Mesenchymal stem cell (in vitro differentiated cells and primary cell): ENCODE results near the gene SH3RF1.

Experiments used
- DNase-seq: peaks from one replicate; pipeline ENCODE4 v3.0.0-alpha.2; 2013
- H2AFZ ChIP-seq: one replicate; pipeline ENCODE4 v1.6.1; 2013; ENCODE audit warnings: low read depth, mild to moderate bottlenecking, control low read depth, inconsistent platforms, low read length, moderate library complexity
- H2AK5ac ChIP-seq: 2 replicates; pipeline ENCODE4 v1.6.1; 2013; ENCODE audit warnings: low read length, moderate library complexity, mild to moderate bottlenecking, inconsistent platforms; ENCODE audit not compliant: severe bottlenecking
- H2BK120ac ChIP-seq: one replicate; pipeline ENCODE4 v1.6.1; 2013; ENCODE audit warnings: low read depth, mild to moderate bottlenecking, inconsistent platforms, low read length, moderate library complexity
- H2BK12ac ChIP-seq, 2 experiments: one replicate each; pipeline ENCODE4 v1.6.1; 2013; ENCODE audit warnings: inconsistent platforms in 2 of 2, low read length in 2 of 2, mild to moderate bottlenecking in 2 of 2, moderate library complexity in 2 of 2, control low read depth in 1 of 2
- H2BK15ac ChIP-seq: one replicate; pipeline ENCODE4 v1.6.1; 2013; ENCODE audit warnings: mild to moderate bottlenecking, low read depth, inconsistent platforms; ENCODE audit not compliant: poor library complexity, severe bottlenecking
- H2BK5ac ChIP-seq: 2 replicates; pipeline ENCODE4 v1.6.1; 2013; ENCODE audit warnings: low read depth, mild to moderate bottlenecking, low read length, control low read depth, inconsistent platforms; ENCODE audit not compliant: poor library complexity, severe bottlenecking
- H3K14ac ChIP-seq, 2 experiments: one replicate each; pipeline ENCODE4 v1.6.1; 2013; ENCODE audit warnings: inconsistent platforms in 2 of 2, low read length in 2 of 2, control low read depth in 1 of 2, mild to moderate bottlenecking in 1 of 2, moderate library complexity in 1 of 2
- H3K18ac ChIP-seq, 2 experiments: one replicate each; pipeline ENCODE4 v1.6.1; 2013; ENCODE audit warnings: inconsistent platforms in 2 of 2, low read length in 2 of 2, control low read depth in 1 of 2, low read depth in 1 of 2, mild to moderate bottlenecking in 1 of 2
- H3K23ac ChIP-seq, 2 experiments: one replicate each; pipeline ENCODE4 v1.6.1; 2013; ENCODE audit warnings: inconsistent platforms in 2 of 2, low read length in 2 of 2, mild to moderate bottlenecking in 2 of 2, moderate library complexity in 2 of 2, control low read depth in 1 of 2
- H3K27ac ChIP-seq: 2 replicates; pipeline ENCODE4 v1.5.1; 2013; ENCODE audit warnings: mild to moderate bottlenecking, moderate library complexity, low read length, control low read depth, inconsistent platforms; ENCODE audit not compliant: poor library complexity, severe bottlenecking
- H3K27me3 ChIP-seq, 2 experiments: 2 replicates each; pipeline versions ENCODE4 v1.6.1 to v1.7.0; 2013; ENCODE audit warnings: low read length in 2 of 2, mild to moderate bottlenecking in 2 of 2, moderate library complexity in 2 of 2, control low read depth in 1 of 2, inconsistent platforms in 1 of 2; ENCODE audit not compliant: control insufficient read depth in 1 of 2, insufficient read depth in 1 of 2
- H3K36me3 ChIP-seq, 2 experiments: 2 replicates each; pipeline versions ENCODE4 v1.6.1 to v1.7.0; 2013; ENCODE audit warnings: low read length in 2 of 2, control low read depth in 1 of 2, inconsistent platforms in 1 of 2, low read depth in 1 of 2, mild to moderate bottlenecking in 1 of 2; ENCODE audit not compliant: insufficient read depth in 2 of 2, control insufficient read depth in 1 of 2
- H3K4ac ChIP-seq, 2 experiments: one replicate each; pipeline ENCODE4 v1.6.1; 2013; ENCODE audit warnings: inconsistent platforms in 2 of 2, low read length in 2 of 2, mild to moderate bottlenecking in 2 of 2, moderate library complexity in 2 of 2, control low read depth in 1 of 2, low read depth in 1 of 2
- H3K4me1 ChIP-seq: 2 replicates; pipeline ENCODE4 v1.6.1; 2013; ENCODE audit warnings: low read depth, low read length, control low read depth; ENCODE audit not compliant: control insufficient read depth, insufficient read depth
- H3K4me2 ChIP-seq: 2 replicates; pipeline ENCODE4 v1.6.1; 2013; ENCODE audit warnings: low read length, mild to moderate bottlenecking, inconsistent platforms; ENCODE audit not compliant: poor library complexity, severe bottlenecking
- H3K4me3 ChIP-seq, 2 experiments: 2 replicates each; pipeline versions ENCODE4 v1.5.1 to v1.7.0; 2013; ENCODE audit warnings: low read length in 2 of 2, mild to moderate bottlenecking in 2 of 2, control low read depth in 1 of 2, low read depth in 1 of 2; ENCODE audit not compliant: insufficient read depth in 1 of 2
- H3K79me1 ChIP-seq: replicated peaks from 2 replicates; pipeline ENCODE4 v1.6.1; 2013; ENCODE audit warnings: mild to moderate bottlenecking, control low read depth, low read length, inconsistent platforms; ENCODE audit not compliant: poor library complexity, severe bottlenecking
- H3K9ac ChIP-seq: 2 replicates; pipeline ENCODE4 v1.7.0; 2013; ENCODE audit warnings: mild to moderate bottlenecking, low read length, moderate library complexity
- H3K9me3 ChIP-seq: 2 replicates; pipeline ENCODE4 v1.7.0; 2013; ENCODE audit warnings: mild to moderate bottlenecking, low read length; ENCODE audit not compliant: control insufficient read depth
- H4K8ac ChIP-seq: one replicate; pipeline ENCODE4 v1.6.1; 2013; ENCODE audit warnings: inconsistent platforms, mild to moderate bottlenecking, low read length, moderate library complexity
- H4K91ac ChIP-seq: one replicate; pipeline ENCODE4 v1.6.1; 2013; ENCODE audit warnings: mild to moderate bottlenecking, low read length, inconsistent platforms
- WGBS: methylation state at CpG from one replicate; pipeline ENCODE4 v1.1.7; 2013; ENCODE audit warnings: mixed read lengths; 5-methylcytosine and 5-hydroxymethylcytosine counted together

Gene SH3RF1

DNA sequence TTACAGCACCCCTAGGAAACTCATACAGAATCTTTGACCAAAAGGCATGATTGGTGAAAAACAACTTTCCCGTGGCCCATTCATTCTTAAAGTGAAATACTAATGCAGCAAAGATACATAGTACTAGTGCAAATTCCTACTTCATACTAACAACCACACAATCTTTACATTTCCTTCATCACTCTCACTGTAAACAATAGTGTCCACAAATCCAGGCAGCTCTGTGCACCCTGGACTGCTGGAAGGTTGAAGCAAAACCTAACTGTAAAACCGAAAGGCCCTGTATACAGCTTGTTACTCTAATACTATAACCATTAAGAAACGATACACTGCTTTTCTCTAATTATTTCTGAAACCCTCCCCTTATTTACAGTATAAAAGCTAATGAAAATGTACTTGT lies 82.6 kb downstream of the SH3RF1 start:
- H3K14ac ChIP-seq = no peak overlapping the region
- H2BK120ac ChIP-seq = no peak overlapping the region
- no peak overlapping the region for H3K18ac ChIP-seq
- no peak overlapping the region for H2AFZ ChIP-seq
- H3K4me1 ChIP-seq = peaks cover 5% of the 10 kb centered on the region
- no peak for DNase-seq
- no peak overlapping the region for H4K91ac ChIP-seq
- H2BK15ac ChIP-seq = no peak overlapping the region
- no peak overlapping the region for H3K4me3 ChIP-seq
- H3K9me3 ChIP-seq = no peaks in the 10 kb centered on the region
- no peaks in the 10 kb centered on the region for H3K27me3 ChIP-seq
- H3K4ac ChIP-seq = no peak overlapping the region
- H3K36me3 ChIP-seq = peaks cover 0 to 3% of the 10 kb centered on the region in 2 experiments
- H3K9ac ChIP-seq = no peak overlapping the region
- H3K4me2 ChIP-seq = no peak overlapping the region
- no peak overlapping the region for H3K23ac ChIP-seq
- no peak overlapping the region for H2BK5ac ChIP-seq
- no peak overlapping the region for H2BK12ac ChIP-seq
- H4K8ac ChIP-seq = no peak overlapping the region
- WGBS = 76% methylated on average over 2 of the region's 3 CpGs
- peaks cover 14% of the 10 kb centered on the region for H3K79me1 ChIP-seq
- H2AK5ac ChIP-seq = no peak overlapping the region
- H3K27ac ChIP-seq = no peak overlapping the region

DNA sequence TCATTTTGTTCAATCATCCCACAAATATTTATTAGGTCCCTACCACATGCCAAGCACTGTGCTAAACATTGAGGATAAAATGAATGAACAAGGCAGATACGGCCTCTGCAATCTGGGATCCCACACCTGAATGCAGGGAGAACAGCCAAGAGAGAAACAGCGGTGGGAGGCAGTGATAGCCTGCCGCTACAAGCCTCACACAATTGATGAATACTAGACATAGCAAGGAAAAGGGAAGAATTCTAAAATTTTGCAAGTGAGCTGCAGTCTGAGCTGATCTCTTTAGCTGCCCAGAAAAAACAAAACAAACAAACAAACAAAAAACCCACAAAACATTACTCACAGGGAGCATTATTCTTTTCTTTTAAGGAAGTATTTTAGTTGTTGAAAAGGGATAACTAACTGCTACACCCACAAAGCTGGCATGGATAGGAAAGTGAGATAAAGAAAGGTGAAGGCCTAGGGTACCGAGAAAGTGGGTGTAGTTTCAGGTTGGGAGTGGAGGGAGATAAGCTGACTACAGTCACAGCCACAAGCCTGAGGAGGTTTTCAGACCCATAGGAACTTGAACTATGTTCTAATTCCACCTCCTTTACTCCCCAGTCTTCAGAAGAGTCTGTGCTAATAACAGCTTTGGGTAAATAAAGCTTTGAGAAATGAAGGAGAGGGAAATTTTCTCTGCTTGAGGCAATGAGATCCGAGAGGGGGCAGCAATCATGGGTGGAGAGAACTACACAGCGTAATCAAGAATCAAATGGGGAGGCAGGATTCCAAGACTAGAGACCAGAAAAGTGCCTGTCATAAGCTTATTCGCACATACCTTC lies 85.4 kb downstream of the SH3RF1 start:
- Histone ChIP-seq H3K27me3 (no peaks in the 10 kb centered on the region), H3K9me3 (no peaks in the 10 kb centered on the region), H2BK5ac (no peak overlapping the region), H2BK15ac (no peak overlapping the region), H3K4ac (no peak overlapping the region), H3K79me1 (peaks cover 18% of the 10 kb centered on the region), H2AFZ (no peak overlapping the region), H3K4me2 (no peak overlapping the region), H3K9ac (no peak overlapping the region), H2BK12ac (no peak overlapping the region), H3K4me1 (peaks cover 5% of the 10 kb centered on the region), H3K23ac (no peak overlapping the region), H3K14ac (no peak overlapping the region), H3K27ac (no peak overlapping the region), H3K36me3 (peaks cover 0 to 3% of the 10 kb centered on the region in 2 experiments), H3K18ac (peak overlapping the region in 1 of 2 experiments; percentile 24), H4K8ac (no peak overlapping the region), H2AK5ac (no peak overlapping the region), H3K4me3 (no peak overlapping the region), H2BK120ac (no peak overlapping the region), H4K91ac (no peak overlapping the region)
- DNase-seq = no peak
- 71% methylated on average over 4 of the region's 7 CpGs for WGBS

- no peak for DNase-seq
- no peak overlapping the region for H3K18ac ChIP-seq
- H3K14ac ChIP-seq = no peak overlapping the region
- 86% methylated on average over 1 of the region's 3 CpGs for WGBS
- H3K23ac ChIP-seq = no peak overlapping the region
- no peak overlapping the region for H3K4ac ChIP-seq
- H3K4me2 ChIP-seq = no peak overlapping the region
- H2BK12ac ChIP-seq = no peak overlapping the region
- peaks cover 0 to 3% of the 10 kb centered on the region in 2 experiments for H3K36me3 ChIP-seq
- no peak overlapping the region for H3K9ac ChIP-seq
- peaks cover 5% of the 10 kb centered on the region for H3K4me1 ChIP-seq
- H3K27me3 ChIP-seq = no peaks in the 10 kb centered on the region
- H3K27ac ChIP-seq = no peak overlapping the region
- no peak overlapping the region for H2AFZ ChIP-seq
- H4K8ac ChIP-seq = no peak overlapping the region
- H3K4me3 ChIP-seq = no peak overlapping the region
- H3K79me1 ChIP-seq = peaks cover 20% of the 10 kb centered on the region
- no peak overlapping the region for H2AK5ac ChIP-seq
- H4K91ac ChIP-seq = no peak overlapping the region
- no peaks in the 10 kb centered on the region for H3K9me3 ChIP-seq
- no peak overlapping the region for H2BK5ac ChIP-seq
- no peak overlapping the region for H2BK120ac ChIP-seq
- no peak overlapping the region for H2BK15ac ChIP-seq
Measured at GRCh38 chr4:169184686-169185085, 86.1 kb downstream of the SH3RF1 start.

DNA sequence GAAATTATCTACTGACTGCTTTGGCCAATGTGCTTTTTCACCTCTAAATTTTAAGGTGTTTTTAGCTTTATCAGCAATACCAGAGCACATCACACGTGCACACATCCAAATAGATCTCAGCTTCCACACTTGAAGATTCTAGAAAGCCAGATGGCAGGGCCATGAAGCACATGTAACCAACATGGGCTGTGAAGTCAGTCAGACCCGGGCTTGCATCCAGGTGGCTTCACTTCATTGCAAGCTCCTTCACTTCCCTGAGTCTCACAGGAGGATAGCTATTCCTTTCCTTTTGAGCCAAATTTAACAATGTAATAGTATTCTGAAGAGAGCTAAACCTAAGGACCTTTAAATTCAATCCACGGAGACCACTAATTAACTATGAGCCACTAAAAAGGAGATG lies 86.5 kb downstream of the SH3RF1 start:
- Histone ChIP-seq H3K4me1 (peaks cover 4% of the 10 kb centered on the region), H3K4me2 (no peak overlapping the region)
- 94% methylated on average over 2 of the region's 3 CpGs for WGBS

More for the DNA sequence above, 86.5 kb downstream of the SH3RF1 start:
- Histone ChIP-seq H2BK12ac (no peak overlapping the region), H3K9ac (no peak overlapping the region), H3K4me3 (no peak overlapping the region), H3K79me1 (peaks cover 20% of the 10 kb centered on the region), H2BK5ac (no peak overlapping the region), H2BK15ac (no peak overlapping the region), H3K9me3 (no peaks in the 10 kb centered on the region), H4K8ac (no peak overlapping the region), H3K27ac (no peak overlapping the region), H2AK5ac (no peak overlapping the region), H3K27me3 (no peaks in the 10 kb centered on the region), H4K91ac (no peak overlapping the region), H3K14ac (no peak overlapping the region), H2AFZ (no peak overlapping the region), H3K4ac (no peak overlapping the region), H3K18ac (no peak overlapping the region), H3K23ac (no peak overlapping the region), H2BK120ac (no peak overlapping the region), H3K36me3 (peaks cover 0 to 3% of the 10 kb centered on the region in 2 experiments)
- no peak for DNase-seq
